ENCODE data around the gene BCL6.

Gene BCL6

DNA sequence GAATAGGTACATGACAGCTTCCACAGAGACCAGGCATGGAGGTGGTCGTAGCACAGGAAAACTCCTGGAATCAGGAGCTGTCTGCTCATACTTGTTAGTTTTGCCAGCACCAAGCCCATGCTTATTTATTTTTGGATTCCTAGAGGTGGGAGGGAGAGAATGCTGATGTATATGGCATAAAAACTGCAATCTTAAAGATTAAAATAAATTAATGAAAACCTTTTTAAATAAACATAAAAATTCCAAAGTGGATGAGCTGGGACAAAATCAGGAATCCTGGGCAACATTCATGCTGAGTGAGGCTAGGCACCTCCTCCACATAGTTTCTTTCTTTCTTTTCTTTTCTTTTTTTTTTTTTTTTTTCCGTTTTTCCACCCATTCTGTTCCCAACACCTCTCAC, 14.3 kb upstream of the BCL6 start:
- no peak for DNase-seq

DNA sequence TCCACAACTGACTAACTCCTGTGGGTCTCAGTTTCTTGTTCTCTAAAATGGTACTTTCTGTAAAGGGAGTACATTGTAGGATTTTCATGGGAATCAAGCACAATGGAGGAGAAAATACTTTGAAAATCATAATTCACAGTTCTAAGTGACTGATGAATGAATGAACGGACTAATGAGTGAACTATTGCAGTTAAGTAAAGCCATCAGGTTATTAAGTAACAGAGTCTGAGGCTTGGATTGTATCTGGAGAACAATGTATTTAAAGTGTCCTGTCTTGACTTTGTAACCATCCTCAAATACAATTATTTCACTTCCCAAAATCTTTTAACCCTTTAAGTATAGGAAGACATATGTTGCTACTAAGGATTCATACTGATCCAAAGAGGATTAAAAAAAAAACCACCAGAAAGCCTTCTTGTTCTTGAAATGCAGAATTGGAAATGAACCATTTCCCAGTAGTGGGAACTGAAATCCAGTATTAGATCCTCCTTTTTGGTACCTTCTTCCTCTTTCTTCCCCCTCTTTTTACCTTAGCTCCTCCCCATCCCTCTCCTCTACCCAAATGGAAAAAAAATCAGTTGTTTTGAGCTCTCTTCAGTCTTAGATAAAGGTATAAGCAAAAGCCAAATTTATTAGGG, 13.2 kb upstream of the BCL6 start:
- DNase-seq = no peak

DNA sequence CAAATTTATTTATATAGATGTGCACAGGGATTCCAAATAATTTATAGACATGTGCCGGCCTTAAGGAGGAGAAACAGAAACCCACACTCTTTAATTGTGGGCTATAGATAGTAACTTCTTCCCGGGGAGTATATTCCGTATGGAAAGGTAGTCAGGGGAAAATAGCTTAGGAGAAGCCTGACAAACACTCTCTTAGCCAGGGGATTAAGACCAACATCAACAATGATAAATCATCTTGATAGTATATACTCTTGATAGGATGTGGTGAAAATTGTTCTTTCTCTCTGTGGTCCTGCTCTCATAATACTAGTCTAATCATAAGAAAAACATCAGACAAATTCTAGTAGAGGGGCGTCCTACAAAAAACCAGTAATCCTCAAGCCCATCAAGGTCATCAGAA, 8.2 kb upstream of the BCL6 start:
- DNase-seq = no peak

DNA sequence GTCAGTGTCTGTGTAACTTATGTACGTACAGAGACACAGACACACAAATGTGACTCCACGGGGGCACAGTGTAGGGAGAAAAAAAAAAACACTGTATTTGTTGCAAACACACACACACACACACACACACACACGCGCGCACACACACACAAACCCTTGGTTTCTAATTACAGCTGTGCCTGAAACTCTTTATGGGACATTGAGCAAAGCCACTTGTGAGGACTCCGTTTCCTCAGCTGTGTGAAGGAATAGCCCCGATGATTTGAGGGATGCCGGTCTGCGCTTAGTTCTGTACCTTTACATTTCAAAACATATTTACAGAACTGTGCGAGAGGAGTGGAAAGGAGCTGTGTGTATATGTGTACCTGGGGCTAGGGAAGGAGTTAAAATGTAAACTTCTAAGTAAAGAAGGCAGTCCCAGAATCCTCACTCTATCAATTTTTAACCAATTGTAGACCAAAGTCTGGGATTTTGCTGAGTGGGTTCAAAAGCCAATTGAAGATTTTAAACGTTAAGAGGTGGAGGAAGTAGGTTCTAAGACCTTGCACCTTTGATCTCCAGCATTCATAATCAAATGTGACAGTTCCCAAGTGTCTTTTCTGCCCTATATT, 5.3 kb upstream of the BCL6 start:
- peak; percentile 53 for DNase-seq

DNA sequence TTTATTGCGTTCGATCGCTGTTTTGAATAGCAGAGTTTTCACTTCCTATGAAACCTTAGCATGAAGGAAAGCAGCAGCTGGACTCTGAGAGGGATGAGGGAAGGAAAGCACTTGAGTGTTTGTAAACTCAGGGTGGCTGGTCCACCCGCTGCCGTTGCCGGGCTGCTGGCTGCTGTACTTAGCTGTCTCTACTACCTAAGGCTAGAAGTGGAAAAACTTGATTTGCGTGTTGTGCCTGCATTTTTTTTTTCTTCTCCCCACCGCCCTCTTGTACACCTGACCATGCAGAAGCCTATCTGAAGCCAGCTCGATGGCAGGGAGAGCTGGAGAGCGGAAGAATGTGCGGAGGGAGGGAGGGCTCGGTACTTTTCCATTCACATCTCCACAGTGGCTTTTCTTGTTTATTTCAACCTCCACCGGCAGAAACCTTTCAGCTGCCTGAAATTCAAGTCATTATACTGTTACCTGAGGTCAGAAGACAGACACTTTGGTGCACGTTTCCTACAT, 4.8 kb upstream of the BCL6 start:
- DNase-seq = peak; percentile 52

DNA sequence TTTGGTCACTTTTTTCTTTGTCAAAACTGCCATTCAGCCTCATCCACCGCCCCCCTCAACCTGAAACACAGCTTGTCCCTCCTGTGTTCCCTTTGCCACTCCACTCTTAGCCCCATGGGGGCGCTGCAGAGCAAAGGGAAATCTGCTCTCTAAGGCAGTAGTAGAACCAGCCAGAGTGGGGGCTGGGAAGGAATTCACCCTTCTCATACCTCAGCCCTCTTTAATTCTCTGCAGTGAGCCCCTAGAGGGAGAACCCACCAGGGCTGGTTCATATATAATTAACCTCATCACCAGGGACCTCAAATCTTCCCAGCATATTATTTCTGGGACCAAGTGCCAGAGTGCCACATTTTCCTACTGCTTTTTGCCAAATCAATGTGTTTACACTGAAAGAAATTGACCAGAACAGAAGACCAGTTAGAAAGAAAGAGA, 2.8 kb upstream of the BCL6 start:
- peak; percentile 93 for DNase-seq

DNA sequence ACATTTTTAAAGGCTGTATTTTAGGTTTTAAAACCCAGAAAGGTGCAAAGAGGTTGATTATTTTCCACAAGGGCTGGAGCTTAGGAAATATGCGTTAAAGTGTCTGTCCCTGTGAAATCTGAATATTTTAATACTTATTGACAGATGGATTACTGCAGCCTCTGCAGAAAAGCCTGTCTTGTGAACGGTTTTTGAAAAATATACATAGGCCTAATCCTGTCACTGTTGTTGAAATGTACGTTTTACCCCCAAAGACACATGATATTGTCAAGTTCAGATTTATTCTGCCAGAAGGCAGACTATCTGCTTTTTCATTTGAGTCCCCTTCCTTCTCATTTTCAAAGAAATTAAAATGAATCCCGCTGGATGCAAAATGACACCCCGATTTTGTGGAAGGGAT, 2.2 kb upstream of the BCL6 start:
- no peak for DNase-seq

DNA sequence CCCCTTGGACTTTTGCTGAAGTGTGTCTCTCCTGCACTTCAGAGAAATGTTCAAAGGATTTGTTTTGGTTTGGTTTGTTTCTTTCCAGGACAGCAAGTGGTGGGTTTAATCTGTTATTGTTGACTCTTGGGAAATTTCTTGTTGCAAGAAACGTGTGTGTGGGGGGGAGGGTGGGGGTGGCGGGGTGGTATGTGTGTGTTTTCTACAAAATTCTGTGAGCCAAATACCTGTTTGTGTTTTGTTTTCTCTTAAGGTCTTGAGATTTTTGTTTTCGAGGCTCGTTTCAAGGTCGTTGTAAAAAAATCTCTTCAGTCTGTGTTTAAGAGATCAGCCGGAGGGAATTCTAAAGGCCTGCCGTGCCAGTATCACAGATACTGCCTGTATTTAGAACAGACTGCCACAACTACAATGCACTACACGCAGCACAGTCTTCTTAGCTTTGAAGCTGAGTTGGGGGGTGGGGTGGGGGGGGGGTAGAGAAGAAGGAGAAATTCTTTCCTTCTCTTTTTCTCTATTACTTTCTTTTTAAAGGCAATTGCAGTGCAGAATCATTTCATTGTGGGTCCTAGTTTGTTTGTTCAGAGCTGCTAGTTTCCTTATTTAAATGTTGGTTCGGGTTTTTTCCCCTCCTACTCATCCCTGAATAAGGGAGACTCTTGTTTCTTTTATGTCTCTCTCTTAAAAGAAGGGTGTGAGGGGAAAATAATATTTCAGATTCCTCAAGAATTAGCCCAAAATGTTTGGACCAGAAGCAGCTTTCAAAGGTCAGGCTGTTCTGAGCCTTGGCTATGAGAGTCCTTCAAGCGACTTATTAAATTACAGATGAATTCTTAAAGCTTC, 1.4 kb upstream of the BCL6 start:
- DNase-seq = peak; percentile 44

GRCh38 chr3:187746059-187746441, 782 bp upstream of the BCL6 start:
- DNase-seq = no peak

DNA sequence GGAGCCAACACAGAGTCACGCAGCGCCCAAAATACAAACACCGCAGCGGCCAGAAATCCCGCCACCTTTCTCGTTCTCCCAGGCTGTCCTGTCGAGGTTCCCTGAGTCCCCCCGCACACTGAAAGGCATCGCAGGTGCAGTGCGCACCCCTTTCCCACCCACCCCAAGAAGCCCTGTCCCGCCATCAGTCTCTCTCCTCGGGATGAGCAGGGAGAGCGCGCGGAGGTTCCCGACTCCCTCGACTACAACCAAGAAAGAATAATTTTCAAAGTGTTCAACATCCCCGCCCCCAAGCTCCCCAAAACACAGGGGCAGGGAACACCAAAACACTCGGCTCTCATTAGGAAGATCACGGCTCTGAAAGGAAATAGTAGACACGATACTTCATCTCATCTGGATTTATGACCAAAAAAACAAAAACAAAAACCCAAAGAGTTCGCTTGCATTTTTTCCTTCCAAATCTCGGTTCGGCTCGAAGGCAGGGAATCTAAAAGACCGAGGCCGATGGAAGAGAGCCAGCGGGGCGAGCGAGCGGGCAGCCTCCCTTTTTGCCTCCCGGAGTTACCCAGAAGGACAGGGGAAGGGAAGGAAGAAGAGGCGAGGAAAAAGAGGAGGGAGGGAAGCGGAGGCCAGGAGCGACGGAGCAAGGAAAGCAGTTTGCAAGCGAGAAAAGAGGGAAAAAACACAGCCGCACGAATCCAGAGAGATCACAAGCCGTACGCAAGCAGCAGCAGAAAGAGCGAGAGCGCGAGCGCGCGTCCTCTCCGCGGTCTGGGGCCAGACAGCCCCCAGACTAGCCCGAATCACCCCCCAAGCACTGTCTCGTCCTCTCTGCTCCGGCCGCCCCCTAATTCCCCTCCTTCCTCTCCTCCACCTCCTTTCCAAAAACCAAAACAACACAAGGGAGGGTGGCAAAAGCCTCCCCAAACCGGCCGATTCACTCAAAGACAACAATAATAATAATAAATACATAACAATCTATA, 808 bp downstream of the BCL6 start:
- DNase-seq = peak; percentile 87

- peak; percentile 83 for DNase-seq
Observed at GRCh38 chr3:187743195-187744141, 1.8 kb downstream of the BCL6 start.

- DNase-seq = peak; percentile 58
Observed at GRCh38 chr3:187742351-187743171, 2.7 kb downstream of the BCL6 start.

- peak; percentile 81 for DNase-seq
Observed at GRCh38 chr3:187741403-187742350, 3.6 kb downstream of the BCL6 start.

- DNase-seq = peak; percentile 85
Observed at GRCh38 chr3:187740421-187741399, 4.6 kb downstream of the BCL6 start.

DNA sequence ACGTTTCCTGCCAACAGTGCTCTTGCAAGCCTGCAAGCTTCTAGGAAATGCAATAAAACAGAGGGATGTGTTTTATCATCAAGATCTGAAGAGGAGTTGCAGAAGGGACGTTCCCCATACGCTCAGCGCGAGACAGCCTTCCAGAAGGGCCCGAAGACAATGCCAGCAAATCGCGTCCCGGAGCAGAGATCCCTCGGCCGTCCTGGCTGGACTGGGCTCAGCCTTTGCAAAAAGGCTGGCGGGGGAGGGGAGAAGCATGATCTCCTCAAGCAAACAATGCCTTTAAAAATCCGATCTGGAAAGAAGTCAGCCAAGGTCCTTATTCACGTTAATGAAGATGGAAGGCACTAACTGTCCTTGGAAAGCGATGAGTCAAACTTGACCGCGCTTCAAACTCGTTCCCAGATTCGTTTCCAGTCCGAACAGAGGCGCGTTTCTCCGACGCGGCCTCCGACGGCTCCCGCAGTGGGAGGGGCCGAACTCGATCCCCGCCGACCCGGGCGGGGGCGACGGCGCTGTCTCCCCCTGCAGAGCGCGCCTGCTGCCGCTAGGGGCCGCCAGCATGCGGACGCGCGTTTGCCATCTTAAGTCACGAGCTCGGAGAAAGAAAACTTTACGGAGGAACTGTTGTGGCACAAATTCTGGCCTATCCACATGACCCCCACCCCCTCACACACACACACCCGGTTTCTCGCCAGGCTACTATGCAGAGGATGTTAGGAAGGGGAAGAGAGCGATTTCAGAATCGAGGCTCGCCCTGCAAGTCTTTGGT, 5.5 kb downstream of the BCL6 start:
- DNase-seq = peak; percentile 94

GRCh38 chr3:187739094-187739560, 6.1 kb downstream of the BCL6 start:
- DNase-seq = no peak
